Heart left ventricle (tissue), 16 donors: ENCODE results near the gene RPS29. TPM values are rescaled to one million over a fixed set of nuclear protein-coding genes. Genes with fewer than 3 reads are reported as not detected.
A peak's percentile ranks its signal among the peaks of the same experiment; 100 is the strongest.

ENCODE experiments used
- ATAC-seq, 4 donors: fragments of 200-7000 bp; cut with Tn5 transposase; one replicate each; pipeline ENCODE4 v1.9.1; 2020 to 2022; ENCODE audit warnings: moderate library complexity in 4 of 4, mild to moderate bottlenecking in 3 of 4, moderate number of reproducible peaks in 1 of 4
- DNase-seq, 5 donors: peaks; one replicate each; pipeline ENCODE4 v3.0.0-alpha.2; 2020
- H3K27ac ChIP-seq, 12 donors: fragments of 200-600 bp; sonication (generic) in 4 of 12; one replicate each; pipeline versions ENCODE4 v1.5.0 to v1.8.0; 2016 to 2022; ENCODE audit warnings: mild to moderate bottlenecking in 2 of 12
- H3K27me3 ChIP-seq, 9 donors: fragments of 200-600 bp; sonication (generic) in 2 of 9; one replicate each; pipeline versions ENCODE4 v1.5.1 to v1.8.0; 2016 to 2022; ENCODE audit warnings: mild to moderate bottlenecking in 3 of 9
- H3K36me3 ChIP-seq, 9 donors: fragments of 200-600 bp; sonication (generic) in 2 of 9; one replicate each; pipeline versions ENCODE4 v1.5.0 to v1.8.0; 2018 to 2022; ENCODE audit warnings: mild to moderate bottlenecking in 2 of 9
- H3K4me1 ChIP-seq, 12 donors: fragments of 200-600 bp; sonication (generic) in 4 of 12; one replicate each; pipeline versions ENCODE4 v1.5.0 to v1.8.0; 2016 to 2022; ENCODE audit warnings: mild to moderate bottlenecking in 3 of 12
- H3K4me3 ChIP-seq, 12 donors: fragments of 200-600 bp; sonication (generic) in 4 of 12; one replicate each; pipeline versions ENCODE4 v1.5.0 to v1.8.0; 2017 to 2022; ENCODE audit warnings: mild to moderate bottlenecking in 9 of 12, moderate library complexity in 4 of 12
- H3K9me3 ChIP-seq, 12 donors: fragments of 200-600 bp; sonication (generic) in 4 of 12; one replicate each; pipeline versions ENCODE4 v1.5.0 to v1.8.0; 2016 to 2022; ENCODE audit warnings: mild to moderate bottlenecking in 1 of 12
- CTCF ChIP-seq, 12 donors: fragments of 200-600 bp; sonication (generic) in 4 of 12; IDR thresholded peaks; one replicate each; pipeline versions ENCODE4 v1.5.0 to v1.8.0; 2018 to 2022; ENCODE audit warnings: antibody characterized with exemption in 12 of 12, mild to moderate bottlenecking in 5 of 12
- POLR2A ChIP-seq, 2 donors: fragments of 450-650 bp; IDR thresholded peaks; one replicate each; pipeline ENCODE4 v1.6.1; 2017; ENCODE audit warnings: antibody characterized with exemption in 2 of 2, mild to moderate bottlenecking in 2 of 2, moderate library complexity in 2 of 2
- WGBS, 4 donors: extraction: QIAGEN DNeasy Blood & Tissue Kit in 2 of 4; methylation state at CpG; one replicate each; pipeline versions ENCODE4 v1.1.5 to v1.1.7; 2013 to 2018; 5-methylcytosine and 5-hydroxymethylcytosine counted together
- intact Hi-C, 10 donors: fragments of 100-400 bp; cut with DNase I; formaldehyde crosslinking; loops; one replicate each; pipeline versions ENCODE4 v1.11.1 to v1.14.2; 2022
- polyA plus RNA-seq, 2 donors: library from polyadenylated mRNA; stranded (reverse); fragments of 200-250 nt; gene quantifications; one replicate each; pipeline ENCODE4 v1.2.3, GENCODE V29; 2013
- total RNA-seq, 9 donors: library from RNA; depleted of rRNA in 2 of 9; stranded (reverse); fragments of >200 nt in 2 of 9; fragmentation: NEBNext Ultra II Directional in 3 of 9; extraction: Animal tissue kit (Norgen Biotek cat#: 25700) in 3 of 9; gene quantifications; one replicate each; pipeline versions ENCODE4 v1.1.0 to v1.2.4, GENCODE V29; 2016 to 2023
- donor health status: ischemic (EF 13 %, LVEDD 7.1; RV severe dilation, severe dysfunction).
- donor health status: healthy with polysubstance abuse.
- donor health status: DM: no; HTN: yes; CAD: no.
- donor health status: DM: no; HTN: no; CAD: no.
- donor health status: ischemic (EF 25% LVEDD 6.9; RV normal size, moderate dysfunction).
- donor health status: ischemic (EF 25% LVEDD 5.7; RV mildly dilated, moderate dysfunction).
- donor health status: healthy.
- donor health status: DM: yes; HTN: yes; CAD: no.
- donor health status: ischemic (EF 35%, LVEDD 5.7; RV mildly dilated, moderate dysfunction).
- donor health status: nonischemic (EF 11% LVEDD 7.7; RV severe dilation, severe dysfunction).
- donor health status: DM: yes; HTN: yes; CAD: no.
- donor health status: PGD.
- donor health status: ischemic (EF 29% LVEDD 5.4; RV normal size, mild dysfunction).
- donor health status: nonischemic (EF 23%, LVEDD 6.1; RV moderate dilation, normal function).

The RPS29 gene
- total and polyA plus RNA-seq, 11 donors: 507 to 4,598 (median 922) TPM

DNA sequence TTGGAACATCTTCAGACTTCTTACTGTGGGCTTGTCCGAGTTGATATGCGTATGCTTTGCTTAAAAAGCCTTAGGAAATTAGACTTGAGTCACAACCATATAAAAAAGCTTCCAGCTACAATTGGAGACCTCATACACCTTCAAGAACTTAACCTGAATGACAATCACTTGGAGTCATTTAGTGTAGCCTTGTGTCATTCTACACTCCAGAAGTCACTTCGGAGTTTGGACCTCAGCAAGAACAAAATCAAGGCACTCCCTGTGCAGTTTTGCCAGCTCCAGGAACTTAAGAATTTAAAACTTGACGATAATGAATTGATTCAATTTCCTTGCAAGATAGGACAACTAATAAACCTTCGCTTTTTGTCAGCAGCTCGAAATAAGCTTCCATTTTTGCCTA is 21.4 kb upstream of the RPS29 start:
- peaks cover 0 to 49% (median 6%) of the 10 kb centered on the region in 9 donors for H3K36me3 ChIP-seq
- H3K4me1 ChIP-seq: no peaks in the 10 kb centered on the region
- no peak for TF ChIP-seq CTCF (IDR thresholded peaks at IDR 0.05)
- TF ChIP-seq POLR2A (IDR thresholded peaks at IDR 0.05): no peak
- no peak overlapping the region for H3K27ac ChIP-seq
- no peak for DNase-seq
- H3K27me3 ChIP-seq: no peaks in the 10 kb centered on the region
- no peaks in the 10 kb centered on the region for H3K9me3 ChIP-seq
- ATAC-seq: no peak
- no peak overlapping the region for H3K4me3 ChIP-seq
- intact Hi-C loops: no loop called here
- WGBS, 4 donors: 89 to 98% (median 97%) methylated on average over 6 of the region's 6 CpGs

GRCh38 chr14:49598485-49599300 is 12.5 kb upstream of the RPS29 start, which contains the start of gene LRR1:
Gene LRR1 (plus strand): TSS chr14:49598940. CDS start chr14:49599021, 81 bp downstream.
- Histone ChIP-seq H3K4me1 (peaks cover 0 to 42% (median 7%) of the 10 kb centered on the region in 12 donors), H3K4me3 (peak within 1 kb of the TSS; percentile 63 to 97 (median 78)), H3K27ac (peak within 1 kb of the TSS; percentile 83 to 98 (median 92)), H3K9me3 (no peaks in the 10 kb centered on the region), H3K27me3 (no peaks in the 10 kb centered on the region), H3K36me3 (peaks cover 0 to 13% (median 0%) of the 10 kb centered on the region in 9 donors)
- 0 to 1% (median 0%) methylated on average over 45 to 77 of the region's 77 CpGs for WGBS, 4 donors
- TF ChIP-seq CTCF (IDR thresholded peaks at IDR 0.05) (peak in 2 of 12 donors; percentile 23), POLR2A (IDR thresholded peaks at IDR 0.05) (peak in 1 of 2 donors; percentile 29)
- DNase-seq: peak; percentile 82 to 93 (median 88)
- peak; percentile 86 to 92 (median 90) for ATAC-seq
- intact Hi-C loops: loop anchor here in 2 of 10 donors (1.0 to 2.0 kb wide), 2 partner anchors 11 to 22 kb away; partner anchors contain the start of genes MGAT2 (in 1 of the 2) and RPL36AL (in 1 of the 2)

- Histone ChIP-seq H3K27me3 (no peaks in the 10 kb centered on the region), H3K4me1 (peaks cover 0 to 42% (median 7%) of the 10 kb centered on the region in 12 donors), H3K9me3 (no peaks in the 10 kb centered on the region), H3K27ac (peak overlapping the region; percentile 83 to 98 (median 92)), H3K4me3 (peak overlapping the region; percentile 63 to 97 (median 78)), H3K36me3 (peaks cover 0 to 10% (median 0%) of the 10 kb centered on the region in 9 donors)
- peak in 3 of 4 donors; percentile 6 to 33 (median 27) for ATAC-seq
- peak in 2 of 5 donors; percentile 29 to 34 for DNase-seq
- TF ChIP-seq CTCF (IDR thresholded peaks at IDR 0.05): no peak
- no peak for TF ChIP-seq POLR2A (IDR thresholded peaks at IDR 0.05)
- intact Hi-C loops: loop anchor here in 2 of 10 donors (1.0 to 2.0 kb wide), 2 partner anchors 11 to 23 kb away; partner anchors contain the start of genes MGAT2 (in 1 of the 2) and RPL36AL (in 1 of the 2)
- 0 to 1% (median 0%) methylated on average over 15 of the region's 15 CpGs for WGBS, 4 donors
Observed at GRCh38 chr14:49598189-49598484, 12.0 kb upstream of the RPS29 start.
